ENCODE measurements around the gene NF1. TPM values are rescaled to one million over a fixed set of nuclear protein-coding genes. Genes with fewer than 3 reads are reported as not detected.

Gene NF1
- total and polyA plus RNA-seq, 7 donors = 4.8 to 83.8 (median 40.7) TPM

DNA sequence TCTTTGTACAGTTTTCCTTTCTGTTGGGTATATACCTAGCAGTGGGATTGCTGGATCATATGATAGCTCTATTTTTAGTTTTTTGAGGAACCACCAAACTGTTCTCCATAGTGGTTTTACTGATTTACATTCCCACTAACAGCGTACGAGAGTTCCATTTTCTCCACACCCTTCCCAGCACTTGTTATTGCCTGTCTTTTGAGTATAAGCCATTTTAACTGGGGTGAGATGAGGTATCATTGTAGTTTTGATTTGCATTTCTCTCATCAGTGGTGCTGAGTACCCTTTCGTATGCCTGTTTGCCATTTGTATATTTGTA, 220.0 kb downstream of the NF1 start:
- intact Hi-C loops (cut with DNase I) = no loop called here
- Histone ChIP-seq H3K9me3 (no peaks in the 10 kb centered on the region), H3K4me1 (peaks cover 0 to 10% (median 0%) of the 10 kb centered on the region in 4 donors), H3K27ac (peak overlapping the region in 3 of 4 donors; percentile 4 to 42 (median 11)), H3K27me3 (no peaks in the 10 kb centered on the region), H3K36me3 (no peaks in the 10 kb centered on the region), H3K4me3 (no peak overlapping the region)
- no peak for DNase-seq
- TF ChIP-seq POLR2AphosphoS5 (IDR thresholded peaks at IDR 0.05) (no peak), EP300 (IDR thresholded peaks at IDR 0.05) (no peak), POLR2A (IDR thresholded peaks at IDR 0.05) (no peak)
- TF ChIP-seq, protein P1, sequence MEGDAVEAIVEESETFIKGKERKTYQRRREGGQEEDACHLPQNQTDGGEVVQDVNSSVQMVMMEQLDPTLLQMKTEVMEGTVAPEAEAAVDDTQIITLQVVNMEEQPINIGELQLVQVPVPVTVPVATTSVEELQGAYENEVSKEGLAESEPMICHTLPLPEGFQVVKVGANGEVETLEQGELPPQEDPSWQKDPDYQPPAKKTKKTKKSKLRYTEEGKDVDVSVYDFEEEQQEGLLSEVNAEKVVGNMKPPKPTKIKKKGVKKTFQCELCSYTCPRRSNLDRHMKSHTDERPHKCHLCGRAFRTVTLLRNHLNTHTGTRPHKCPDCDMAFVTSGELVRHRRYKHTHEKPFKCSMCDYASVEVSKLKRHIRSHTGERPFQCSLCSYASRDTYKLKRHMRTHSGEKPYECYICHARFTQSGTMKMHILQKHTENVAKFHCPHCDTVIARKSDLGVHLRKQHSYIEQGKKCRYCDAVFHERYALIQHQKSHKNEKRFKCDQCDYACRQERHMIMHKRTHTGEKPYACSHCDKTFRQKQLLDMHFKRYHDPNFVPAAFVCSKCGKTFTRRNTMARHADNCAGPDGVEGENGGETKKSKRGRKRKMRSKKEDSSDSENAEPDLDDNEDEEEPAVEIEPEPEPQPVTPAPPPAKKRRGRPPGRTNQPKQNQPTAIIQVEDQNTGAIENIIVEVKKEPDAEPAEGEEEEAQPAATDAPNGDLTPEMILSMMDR (IDR thresholded peaks at IDR 0.05) = no peak
- 72 to 76% methylated on average over 3 of the region's 3 CpGs for WGBS, 2 donors

DNA sequence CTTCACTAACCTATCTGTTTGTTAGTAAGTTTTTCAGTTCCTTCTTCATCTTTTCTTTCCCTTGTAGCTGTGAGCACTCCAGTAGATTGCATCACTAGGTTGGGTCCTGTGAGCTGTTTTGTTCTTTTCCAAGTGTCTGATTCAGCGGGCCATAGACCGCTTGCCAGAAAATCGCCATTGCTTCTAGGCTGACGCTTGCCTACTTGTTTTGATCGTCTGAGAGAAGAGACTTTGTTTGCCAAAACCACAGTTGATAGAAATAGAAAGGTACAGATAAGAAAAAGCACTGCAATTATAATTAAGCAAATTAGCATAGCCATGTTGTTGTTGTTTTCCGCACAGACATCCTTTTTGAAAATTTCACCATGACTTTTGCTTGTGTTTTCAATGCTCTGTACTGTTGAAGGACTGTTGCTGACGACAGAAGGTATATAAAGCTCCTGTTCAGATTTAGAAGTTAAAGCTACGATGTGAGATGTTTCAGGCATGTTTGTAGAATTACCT, 223.6 kb downstream of the NF1 start:
- DNase-seq = peak; percentile 76
- 42 to 80% methylated on average over 8 of the region's 8 CpGs for WGBS, 2 donors

DNA sequence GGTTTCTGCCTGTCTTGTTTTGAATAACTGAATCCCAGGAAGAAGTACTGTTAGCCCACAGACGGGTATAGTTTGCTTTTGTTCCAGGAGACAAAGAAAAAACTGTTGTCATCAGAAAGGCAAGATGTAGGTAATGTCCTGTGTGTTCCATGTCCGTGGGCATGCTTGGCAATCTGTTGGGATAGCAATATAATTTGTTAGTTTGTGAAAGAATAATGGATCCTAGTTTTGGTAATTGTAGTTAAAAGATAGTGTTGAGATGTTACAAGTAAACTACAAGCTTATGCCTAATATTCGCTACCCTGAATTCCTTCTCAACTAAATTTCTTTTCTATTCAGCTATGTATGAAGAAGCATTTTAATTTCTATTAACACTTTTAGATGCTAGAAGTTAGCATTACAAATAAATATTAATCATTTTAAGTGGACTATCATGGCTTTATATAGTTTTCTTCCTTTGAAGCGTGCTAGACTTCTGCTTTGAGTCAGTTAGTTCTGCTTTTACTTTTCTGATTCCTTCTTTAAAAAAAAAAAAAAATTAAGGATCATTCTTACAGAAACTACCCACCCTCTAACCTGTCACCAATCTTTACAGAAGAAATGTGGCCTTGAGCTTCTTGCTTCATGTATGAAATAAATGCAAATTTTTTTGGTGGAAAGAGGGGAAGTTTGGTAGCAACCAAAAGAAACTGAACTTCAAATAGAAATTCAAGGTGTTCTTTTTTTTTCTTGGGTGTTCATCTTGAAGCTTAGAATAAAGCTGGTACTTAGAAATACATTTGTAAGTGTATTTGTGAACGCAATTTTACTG, 224.3 kb downstream of the NF1 start:
- Histone ChIP-seq H3K4me3 (peak overlapping the region in 3 of 4 donors; percentile 0 to 12 (median 4)), H3K9me3 (no peaks in the 10 kb centered on the region), H3K27ac (peak overlapping the region; percentile 48 to 51 (median 50)), H3K27me3 (no peaks in the 10 kb centered on the region), H3K4me1 (peaks cover 0 to 10% (median 0%) of the 10 kb centered on the region in 4 donors), H3K36me3 (no peaks in the 10 kb centered on the region)
- no peak for DNase-seq
- 44 to 81% methylated on average over 5 of the region's 5 CpGs for WGBS, 2 donors
- TF ChIP-seq POLR2A (IDR thresholded peaks at IDR 0.05) (no peak), POLR2AphosphoS5 (IDR thresholded peaks at IDR 0.05) (no peak), EP300 (IDR thresholded peaks at IDR 0.05) (no peak)
- TF ChIP-seq, protein P1 (IDR thresholded peaks at IDR 0.05) = no peak
- intact Hi-C loops (cut with DNase I) = no loop called here

More for the DNA sequence above, 223.6 kb downstream of the NF1 start:
- H3K4me1 ChIP-seq = peaks cover 0 to 10% (median 0%) of the 10 kb centered on the region in 4 donors
- intact Hi-C loops (cut with DNase I) = no loop called here
- H3K4me3 ChIP-seq = peak overlapping the region in 3 of 4 donors; percentile 0 to 12 (median 4)
- TF ChIP-seq POLR2AphosphoS5 (IDR thresholded peaks at IDR 0.05) = peak in 3 of 4 donors; percentile 42 to 46 (median 44)
- no peak for TF ChIP-seq EP300 (IDR thresholded peaks at IDR 0.05)
- H3K36me3 ChIP-seq = no peaks in the 10 kb centered on the region
- no peaks in the 10 kb centered on the region for H3K9me3 ChIP-seq
- no peaks in the 10 kb centered on the region for H3K27me3 ChIP-seq
- H3K27ac ChIP-seq = peak overlapping the region; percentile 48 to 51 (median 50)

DNA sequence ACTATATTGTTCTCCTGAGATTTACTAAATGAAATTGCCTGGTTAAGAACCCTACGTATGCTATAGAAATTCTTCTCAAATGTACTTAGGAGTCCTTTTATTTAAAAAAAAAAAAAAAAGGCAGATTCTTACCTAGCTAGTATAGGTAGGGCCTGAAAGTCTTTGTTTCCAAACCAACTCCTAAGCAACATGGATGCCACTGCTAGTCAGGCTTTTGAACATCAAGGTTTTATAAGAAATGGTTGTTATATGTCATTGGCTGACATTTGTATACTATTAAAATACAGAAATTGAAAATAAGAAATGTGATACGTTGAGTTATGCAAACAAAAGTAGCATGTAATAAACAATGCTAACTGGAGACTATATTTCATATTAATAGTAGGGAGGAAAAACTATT, 225.5 kb downstream of the NF1 start:
- peak overlapping the region in 2 of 4 donors; percentile 18 to 30 for H3K4me3 ChIP-seq
- intact Hi-C loops (cut with DNase I) = no loop called here
- H3K36me3 ChIP-seq = no peaks in the 10 kb centered on the region
- H3K4me1 ChIP-seq = peaks cover 0 to 10% (median 0%) of the 10 kb centered on the region in 4 donors
- H3K27me3 ChIP-seq = no peaks in the 10 kb centered on the region
- no peaks in the 10 kb centered on the region for H3K9me3 ChIP-seq
- TF ChIP-seq, protein P1 (IDR thresholded peaks at IDR 0.05) = no peak
- no peak for TF ChIP-seq EP300 (IDR thresholded peaks at IDR 0.05)
- no peak for TF ChIP-seq POLR2AphosphoS5 (IDR thresholded peaks at IDR 0.05)
- TF ChIP-seq POLR2A (IDR thresholded peaks at IDR 0.05) = no peak
- 54 to 85% methylated on average over 2 of the region's 2 CpGs for WGBS, 2 donors
- no peak for DNase-seq
- no peak overlapping the region for H3K27ac ChIP-seq

DNA sequence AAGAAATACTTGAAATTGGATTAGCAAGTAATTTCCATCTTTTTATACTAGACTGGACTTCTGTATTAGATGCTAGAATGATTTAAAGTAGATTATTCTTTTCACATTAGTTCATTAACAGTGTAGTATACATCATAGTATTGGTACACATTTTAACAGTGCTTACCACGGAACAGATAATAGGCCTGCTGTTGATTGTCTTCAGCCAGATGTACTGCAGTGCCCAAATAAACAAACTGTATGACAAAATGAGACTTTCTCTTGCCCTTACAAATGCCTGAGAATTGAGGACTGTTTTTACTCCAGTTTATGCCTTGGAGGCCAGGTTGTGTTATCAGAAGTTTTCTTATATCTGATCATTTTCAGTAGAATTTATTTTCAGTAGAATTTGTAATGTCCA, 226.0 kb downstream of the NF1 start:
- peak overlapping the region in 2 of 4 donors; percentile 18 to 30 for H3K4me3 ChIP-seq
- intact Hi-C loops (cut with DNase I) = no loop called here
- peaks cover 0 to 5% (median 3%) of the 10 kb centered on the region in 4 donors for H3K36me3 ChIP-seq
- peak overlapping the region in 2 of 4 donors; percentile 16 to 39 for H3K27ac ChIP-seq
- TF ChIP-seq POLR2AphosphoS5 (IDR thresholded peaks at IDR 0.05) = no peak
- TF ChIP-seq, protein P1 (IDR thresholded peaks at IDR 0.05) = no peak
- TF ChIP-seq POLR2A (IDR thresholded peaks at IDR 0.05) = no peak
- no peak for TF ChIP-seq EP300 (IDR thresholded peaks at IDR 0.05)
- DNase-seq = no peak
- 38 to 57% methylated on average over 1 of the region's 1 CpG for WGBS, 2 donors
- H3K27me3 ChIP-seq = no peaks in the 10 kb centered on the region
- H3K4me1 ChIP-seq = peaks cover 0 to 10% (median 0%) of the 10 kb centered on the region in 4 donors
- H3K9me3 ChIP-seq = no peaks in the 10 kb centered on the region

Data from sigmoid colon (tissue), 7 donors.